ENCODE results near the gene JAKMIP3.
A peak's percentile ranks its signal among the peaks of the same experiment; 100 is the strongest.

JAKMIP3 gene

DNA sequence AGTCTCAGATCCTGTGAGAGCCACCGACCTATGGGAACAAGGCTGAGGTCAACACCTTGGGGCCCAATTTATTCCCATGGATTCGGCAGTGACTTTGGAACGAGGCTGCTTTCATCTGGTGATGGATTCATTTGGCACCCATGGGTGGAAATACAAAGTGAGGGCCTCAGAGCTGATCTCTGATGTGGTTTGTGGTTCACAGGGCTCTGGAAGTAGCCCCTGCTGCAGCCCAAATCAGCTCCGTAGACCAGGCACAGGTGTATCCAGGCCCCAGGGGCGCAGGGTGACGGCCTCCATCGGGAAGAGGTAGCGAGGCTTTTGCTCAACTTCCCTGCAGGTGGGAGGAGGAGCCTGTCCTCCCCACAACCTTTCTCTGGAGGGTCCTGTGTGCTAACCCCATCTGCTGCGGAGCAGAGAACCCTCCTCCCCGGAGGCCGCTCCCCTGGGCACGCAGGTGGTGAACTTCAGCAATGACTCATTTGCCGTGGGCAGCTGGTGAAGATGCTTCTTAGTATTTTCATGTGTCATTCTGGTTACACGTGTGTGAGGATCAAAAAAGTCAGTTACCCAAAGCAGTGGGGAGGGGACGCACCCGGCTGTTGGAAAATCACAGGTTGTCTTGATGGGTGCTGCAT, 7.5 kb upstream of the JAKMIP3 start:
- Mint-ChIP-seq H3K4me3 (no peak overlapping the region), H3K36me3 (no peaks in the 10 kb centered on the region), H3K9me3 (no peaks in the 10 kb centered on the region), H3K27me3 (peaks cover 8% of the 10 kb centered on the region), H3K4me1 (no peaks in the 10 kb centered on the region), H3K27ac (no peak overlapping the region)

DNA sequence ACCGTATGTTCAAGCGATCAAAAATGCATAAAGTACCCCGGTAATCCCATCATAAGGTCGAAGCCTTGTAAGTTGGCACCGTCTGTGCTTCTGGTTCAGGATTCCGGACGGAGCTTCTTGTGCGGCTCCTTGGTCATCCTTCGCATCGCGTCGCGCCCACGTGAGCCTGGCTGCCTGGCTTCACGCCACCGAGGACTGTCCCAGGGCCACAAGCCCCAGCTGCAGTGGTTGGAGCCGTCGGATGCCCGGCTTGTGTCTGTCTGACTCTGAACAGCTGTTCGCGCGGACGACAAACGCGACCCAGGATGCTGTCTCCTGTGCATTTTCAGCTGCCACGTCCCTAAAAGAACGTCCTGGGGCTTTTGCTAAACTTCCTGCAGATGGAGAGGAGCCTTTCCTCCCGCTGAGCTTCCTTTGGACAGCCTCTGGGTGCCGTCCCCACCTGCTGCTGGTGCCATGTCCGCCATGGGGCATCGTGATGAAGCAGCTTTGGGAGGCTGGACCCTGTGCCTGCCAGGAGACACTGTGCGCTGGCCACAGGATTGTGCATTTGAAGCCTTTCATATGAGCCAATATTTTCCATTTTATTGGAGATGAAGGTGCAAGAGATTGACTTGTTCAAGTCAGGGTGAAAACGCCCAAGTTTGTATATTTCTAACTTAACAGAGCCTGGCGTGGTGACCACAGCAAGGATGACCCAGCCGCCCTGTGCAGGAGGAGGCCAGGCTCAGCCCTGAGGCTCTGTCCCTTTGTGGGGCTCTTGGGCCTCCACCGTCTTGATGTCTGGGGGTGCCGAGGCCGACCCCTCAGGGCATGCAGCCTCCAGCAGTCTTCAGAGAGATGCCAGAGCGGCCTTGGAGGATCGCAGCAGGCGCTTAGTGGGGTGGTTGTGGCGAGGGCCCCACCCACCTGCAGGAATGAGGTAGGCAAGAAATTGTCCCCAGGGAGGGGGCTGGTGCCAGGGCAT, 6.7 kb upstream of the JAKMIP3 start:
- no peaks in the 10 kb centered on the region for H3K36me3 Mint-ChIP-seq
- H3K4me3 Mint-ChIP-seq, result no peak overlapping the region
- H3K9me3 Mint-ChIP-seq, result no peaks in the 10 kb centered on the region
- H3K4me1 Mint-ChIP-seq, result no peaks in the 10 kb centered on the region
- no peak overlapping the region for H3K27ac Mint-ChIP-seq
- H3K27me3 Mint-ChIP-seq, result peaks cover 6% of the 10 kb centered on the region

DNA sequence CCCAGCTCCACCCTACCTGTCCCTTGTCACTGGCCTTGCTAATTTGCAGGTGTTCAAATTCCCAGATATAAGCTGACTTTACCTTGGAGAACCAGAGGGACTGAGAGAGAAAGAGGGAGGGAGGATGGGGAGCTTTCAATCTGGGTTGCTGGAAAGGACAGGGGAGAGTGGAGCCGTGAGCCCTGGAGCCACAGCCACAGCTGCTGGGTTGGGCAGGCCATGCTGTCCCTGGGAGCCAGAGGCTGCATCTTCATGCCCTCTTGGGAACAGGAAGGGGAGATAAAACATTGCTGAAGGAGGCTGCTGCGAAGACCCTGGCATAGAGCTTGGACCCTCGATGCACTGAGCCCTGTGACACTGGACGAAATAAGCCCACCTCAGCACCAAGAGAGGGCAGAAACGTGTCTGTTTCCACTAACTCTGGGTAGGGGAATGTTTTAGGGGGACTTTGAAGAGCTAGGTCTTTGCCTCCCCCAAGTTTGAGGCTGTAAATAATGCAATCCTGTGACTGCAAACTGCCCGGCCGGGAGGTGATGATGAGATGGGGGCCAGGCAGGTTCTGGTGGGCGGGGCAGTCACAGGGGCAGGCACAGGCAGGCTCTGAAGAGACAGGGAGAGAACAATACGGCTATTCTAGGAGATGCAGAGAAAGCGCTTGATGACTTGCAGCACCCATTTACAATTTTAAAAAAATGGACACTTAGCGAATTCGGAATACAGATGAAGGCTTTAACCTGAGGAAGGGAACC, 5.8 kb upstream of the JAKMIP3 start:
- no peak overlapping the region for H3K27ac Mint-ChIP-seq
- no peaks in the 10 kb centered on the region for H3K36me3 Mint-ChIP-seq
- peaks cover 4% of the 10 kb centered on the region for H3K27me3 Mint-ChIP-seq
- no peaks in the 10 kb centered on the region for H3K4me1 Mint-ChIP-seq
- H3K4me3 Mint-ChIP-seq, result no peak overlapping the region
- no peaks in the 10 kb centered on the region for H3K9me3 Mint-ChIP-seq

DNA sequence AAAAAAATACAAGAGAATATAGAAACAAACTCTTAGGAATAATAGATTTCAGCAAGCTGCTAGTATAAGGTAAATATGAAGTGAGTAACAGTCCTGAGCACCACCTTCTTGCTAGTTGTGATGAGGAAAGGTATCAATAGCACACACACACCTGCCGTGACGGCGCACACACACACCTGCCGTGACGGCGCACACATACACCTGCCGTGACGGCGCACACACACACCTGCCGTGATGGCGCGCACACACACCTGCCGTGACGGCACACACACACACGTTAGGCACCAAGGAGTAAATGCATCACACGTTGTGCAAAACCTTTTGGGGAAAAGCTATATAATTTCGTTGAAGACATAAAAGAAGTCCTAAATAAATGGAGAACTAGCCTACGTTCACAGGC, 4.7 kb upstream of the JAKMIP3 start:
- no peaks in the 10 kb centered on the region for H3K9me3 Mint-ChIP-seq
- H3K4me1 Mint-ChIP-seq, result peaks cover 5% of the 10 kb centered on the region
- H3K4me3 Mint-ChIP-seq, result no peak overlapping the region
- no peak overlapping the region for H3K27ac Mint-ChIP-seq
- H3K27me3 Mint-ChIP-seq, result peaks cover 4% of the 10 kb centered on the region
- no peaks in the 10 kb centered on the region for H3K36me3 Mint-ChIP-seq

DNA sequence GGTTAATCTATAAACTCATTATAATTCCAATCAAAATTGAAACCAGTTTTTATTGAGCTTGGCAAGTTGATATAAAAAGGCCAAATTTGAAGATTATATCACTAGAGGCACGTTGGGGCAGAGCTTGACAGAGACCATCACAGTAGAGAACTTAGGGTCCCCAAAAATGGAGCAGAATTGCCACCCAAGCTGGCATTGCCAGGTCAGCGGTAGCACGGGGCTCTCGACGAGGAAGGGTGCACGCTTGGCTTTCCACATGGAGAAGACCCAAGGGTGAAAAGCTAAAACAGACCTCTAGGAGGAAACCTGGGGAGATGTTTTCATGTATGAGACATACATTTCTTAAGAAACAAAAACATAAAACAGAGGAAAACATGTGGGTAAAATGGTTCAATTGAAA, 4.3 kb upstream of the JAKMIP3 start:
- H3K27ac Mint-ChIP-seq, result no peak overlapping the region
- H3K9me3 Mint-ChIP-seq, result no peaks in the 10 kb centered on the region
- peaks cover 4% of the 10 kb centered on the region for H3K27me3 Mint-ChIP-seq
- peaks cover 6% of the 10 kb centered on the region for H3K4me1 Mint-ChIP-seq
- H3K36me3 Mint-ChIP-seq, result no peaks in the 10 kb centered on the region
- no peak overlapping the region for H3K4me3 Mint-ChIP-seq

DNA sequence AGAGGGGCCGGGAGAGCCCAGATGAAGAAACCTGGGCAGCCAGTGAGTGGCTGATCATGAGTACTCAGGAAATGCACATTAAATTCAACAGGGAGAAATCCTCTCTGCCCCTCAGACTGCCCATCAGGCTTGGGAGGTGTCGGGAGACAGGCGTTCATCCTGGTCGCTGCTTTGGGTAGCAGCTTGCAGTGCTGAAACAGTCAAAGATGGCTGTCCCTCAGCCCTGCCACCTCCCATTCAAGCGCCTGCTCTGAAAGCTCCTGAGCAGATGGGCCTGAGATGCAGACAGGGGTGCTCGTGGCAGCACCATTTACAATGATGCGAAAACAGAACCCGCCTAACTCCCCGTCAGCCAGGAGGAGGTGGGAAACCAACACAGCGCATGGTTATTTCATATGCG, 3.6 kb upstream of the JAKMIP3 start:
- Mint-ChIP-seq H3K27me3 (peaks cover 4% of the 10 kb centered on the region), H3K27ac (no peak overlapping the region), H3K4me1 (peaks cover 6% of the 10 kb centered on the region), H3K36me3 (no peaks in the 10 kb centered on the region), H3K9me3 (no peaks in the 10 kb centered on the region), H3K4me3 (no peak overlapping the region)

DNA sequence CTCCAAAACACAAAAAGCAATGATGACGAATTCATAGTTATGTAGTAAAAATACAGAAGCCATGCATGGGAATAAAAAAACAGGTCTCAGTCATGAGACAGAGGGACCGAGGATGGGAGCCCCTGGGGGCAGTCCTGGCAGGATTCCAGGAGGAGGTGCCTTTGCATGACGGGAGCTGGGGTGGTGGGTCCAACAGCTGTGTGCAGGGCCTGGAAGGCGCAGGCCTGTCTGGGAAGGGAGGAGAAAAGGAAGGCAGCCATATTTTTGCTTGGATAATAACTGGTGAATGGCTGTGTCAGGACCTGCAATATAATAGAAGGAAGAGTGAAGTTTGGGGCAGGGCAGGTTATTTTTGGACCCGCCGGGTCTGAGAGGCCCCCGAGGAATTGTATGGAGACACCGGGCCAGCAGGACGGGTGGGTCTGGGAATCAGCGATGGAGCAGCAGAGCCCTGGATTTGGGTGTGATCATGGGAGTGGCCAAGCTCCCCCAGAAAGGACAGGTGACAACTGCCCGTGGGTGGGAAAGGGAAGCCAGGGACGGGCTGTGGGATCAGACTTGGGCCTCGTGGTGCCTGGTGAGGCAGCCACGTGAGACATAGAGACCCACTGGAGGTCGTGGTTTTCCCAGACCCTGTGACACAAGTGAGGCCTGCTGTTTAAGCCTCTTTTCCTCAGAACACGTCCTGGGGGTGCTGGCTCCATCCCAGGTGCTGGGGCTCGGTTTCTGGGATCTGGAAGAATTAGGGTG, 2.9 kb upstream of the JAKMIP3 start:
- no peak overlapping the region for H3K4me3 Mint-ChIP-seq
- no peaks in the 10 kb centered on the region for H3K9me3 Mint-ChIP-seq
- H3K4me1 Mint-ChIP-seq, result peaks cover 6% of the 10 kb centered on the region
- no peaks in the 10 kb centered on the region for H3K36me3 Mint-ChIP-seq
- peaks cover 2% of the 10 kb centered on the region for H3K27me3 Mint-ChIP-seq
- H3K27ac Mint-ChIP-seq, result no peak overlapping the region

DNA sequence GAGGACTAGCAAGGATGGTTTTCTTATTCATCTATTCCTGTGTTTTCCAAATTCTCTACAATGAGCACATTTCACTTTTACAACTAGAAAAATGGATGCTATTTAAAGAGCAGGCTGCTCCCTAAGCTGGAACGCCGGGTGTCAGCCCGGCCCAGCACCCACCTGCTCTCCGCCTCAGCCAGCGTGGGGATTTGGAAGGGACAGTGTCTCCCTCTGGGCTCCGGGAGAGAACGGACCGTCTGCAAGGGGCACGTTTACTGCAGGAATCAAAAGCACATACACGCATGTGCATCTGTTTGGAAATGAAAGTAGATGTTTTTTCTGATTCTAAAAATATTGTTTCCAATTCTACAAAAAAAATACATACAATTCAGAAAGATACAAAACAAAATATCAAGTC, 2.3 kb upstream of the JAKMIP3 start:
- H3K27me3 Mint-ChIP-seq, result peaks cover 2% of the 10 kb centered on the region
- no peaks in the 10 kb centered on the region for H3K9me3 Mint-ChIP-seq
- no peak overlapping the region for H3K27ac Mint-ChIP-seq
- peaks cover 6% of the 10 kb centered on the region for H3K4me1 Mint-ChIP-seq
- no peaks in the 10 kb centered on the region for H3K36me3 Mint-ChIP-seq
- H3K4me3 Mint-ChIP-seq, result no peak overlapping the region

DNA sequence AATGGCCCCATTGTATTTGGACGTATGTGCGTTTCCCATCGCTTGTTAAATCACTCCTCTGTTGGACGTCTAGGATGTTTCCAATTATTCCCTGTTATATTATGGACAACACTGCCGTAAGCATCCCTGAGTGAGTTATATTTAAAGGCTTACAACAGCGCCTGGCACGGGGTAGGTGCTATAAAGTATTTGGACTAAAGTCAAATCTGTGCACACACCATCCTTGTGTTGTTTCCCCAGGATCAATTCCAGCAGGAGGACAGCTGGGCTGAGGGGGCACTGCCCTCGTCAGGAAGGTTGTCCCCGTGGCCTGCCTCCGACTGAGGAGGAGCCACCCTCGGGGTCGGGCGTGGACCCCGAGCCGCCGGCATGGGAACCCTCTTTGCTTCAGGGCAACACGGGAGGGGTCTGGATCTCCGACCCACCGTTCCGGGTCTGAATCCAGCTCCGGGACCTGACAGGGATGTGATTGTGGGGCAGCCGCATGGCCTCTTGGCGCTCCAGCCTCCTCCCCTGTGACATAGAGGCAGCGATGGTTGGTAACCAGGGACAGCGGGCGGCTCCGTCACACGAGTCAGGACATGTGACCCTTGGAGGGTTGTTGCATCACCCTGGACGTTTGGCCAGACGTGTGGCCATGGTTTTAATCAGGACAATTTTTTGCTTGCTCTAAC, 1.5 kb upstream of the JAKMIP3 start:
- Mint-ChIP-seq H3K9me3 (no peaks in the 10 kb centered on the region), H3K27ac (no peak overlapping the region), H3K27me3 (peaks cover 2% of the 10 kb centered on the region), H3K4me1 (peaks cover 6% of the 10 kb centered on the region), H3K36me3 (no peaks in the 10 kb centered on the region), H3K4me3 (peak overlapping the region; percentile 15)

DNA sequence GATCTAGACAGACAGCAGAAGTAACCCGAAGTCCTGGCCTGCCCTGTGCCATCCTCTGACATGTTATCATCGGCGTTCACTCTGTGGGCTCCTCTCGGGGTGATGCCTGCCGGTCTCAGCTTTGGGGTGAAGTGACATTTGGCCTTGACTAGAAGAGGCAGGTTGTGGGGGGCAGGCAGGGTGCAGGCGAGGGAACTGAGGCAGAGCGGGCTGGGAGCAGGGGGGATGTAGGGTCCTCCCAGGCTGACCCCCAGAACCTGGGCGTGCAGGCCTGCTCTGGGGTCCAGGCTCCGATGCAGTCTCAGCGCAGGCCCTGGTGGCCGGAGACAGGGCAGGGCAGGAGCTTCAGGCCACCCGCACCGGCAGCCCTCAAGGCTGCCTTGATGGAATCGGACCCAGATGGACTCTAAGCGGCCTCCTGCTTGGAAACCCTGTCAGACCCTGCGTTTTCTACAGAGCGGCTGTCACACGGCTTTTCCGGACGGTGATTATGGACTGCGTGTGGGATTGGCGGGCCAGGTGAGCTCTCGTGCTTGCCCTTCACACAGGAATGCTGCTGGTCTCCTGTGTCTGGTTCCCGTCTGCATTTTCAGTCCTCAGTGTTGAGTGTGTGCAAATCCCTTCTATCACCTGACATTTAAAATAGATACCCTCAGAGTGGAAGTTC, 842 bp upstream of the JAKMIP3 start:
- Mint-ChIP-seq H3K36me3 (no peaks in the 10 kb centered on the region), H3K27me3 (peaks cover 2% of the 10 kb centered on the region), H3K9me3 (no peaks in the 10 kb centered on the region), H3K4me1 (peaks cover 6% of the 10 kb centered on the region), H3K4me3 (peak overlapping the region; percentile 77), H3K27ac (no peak overlapping the region)

DNA sequence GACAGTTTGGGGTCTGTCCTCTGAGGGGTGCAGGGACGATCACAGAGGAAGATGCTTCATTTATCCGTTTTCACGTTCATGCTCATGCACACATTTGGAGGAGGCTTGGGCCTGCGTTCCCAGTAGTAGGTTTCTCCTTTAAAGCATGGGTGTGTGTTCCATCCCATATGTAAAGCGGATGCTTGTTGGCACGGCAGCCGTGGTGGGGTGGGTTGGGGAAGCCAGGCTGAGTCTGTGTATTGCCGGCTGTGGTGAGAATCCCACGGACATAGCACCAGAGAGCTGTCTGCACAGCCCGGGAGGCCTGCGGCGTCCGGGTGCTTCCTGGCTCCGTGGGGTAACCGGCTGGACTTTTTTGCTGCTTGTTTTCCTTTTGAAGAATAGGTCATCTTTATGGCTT, 440 bp downstream of the JAKMIP3 start:
- H3K36me3 Mint-ChIP-seq, result no peaks in the 10 kb centered on the region
- H3K27ac Mint-ChIP-seq, result no peak overlapping the region
- H3K27me3 Mint-ChIP-seq, result no peaks in the 10 kb centered on the region
- peaks cover 6% of the 10 kb centered on the region for H3K4me1 Mint-ChIP-seq
- peak overlapping the region; percentile 77 for H3K4me3 Mint-ChIP-seq
- H3K9me3 Mint-ChIP-seq, result no peaks in the 10 kb centered on the region

DNA sequence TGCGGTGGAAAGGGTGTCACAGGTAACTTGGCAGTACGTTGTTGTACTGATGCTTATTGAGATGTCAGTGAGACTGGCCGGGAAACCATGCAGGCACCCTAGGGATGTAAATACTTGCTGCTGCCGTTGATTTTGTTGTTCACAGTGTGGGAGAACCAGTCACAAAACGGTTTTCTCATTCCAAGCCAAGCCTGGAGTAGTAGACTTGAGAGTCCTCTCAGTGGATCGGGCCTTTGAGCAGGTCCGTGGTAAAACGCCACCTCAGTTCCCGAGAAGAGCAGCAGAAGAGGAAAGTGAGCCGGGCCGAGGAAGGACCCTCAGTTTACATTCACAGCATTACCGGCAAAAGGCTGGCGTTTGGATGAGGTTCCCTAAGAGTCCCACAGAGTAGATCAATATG, 1.1 kb downstream of the JAKMIP3 start:
- Mint-ChIP-seq H3K36me3 (no peaks in the 10 kb centered on the region), H3K4me1 (peaks cover 6% of the 10 kb centered on the region), H3K27me3 (no peaks in the 10 kb centered on the region), H3K27ac (no peak overlapping the region), H3K9me3 (no peaks in the 10 kb centered on the region), H3K4me3 (no peak overlapping the region)

DNA sequence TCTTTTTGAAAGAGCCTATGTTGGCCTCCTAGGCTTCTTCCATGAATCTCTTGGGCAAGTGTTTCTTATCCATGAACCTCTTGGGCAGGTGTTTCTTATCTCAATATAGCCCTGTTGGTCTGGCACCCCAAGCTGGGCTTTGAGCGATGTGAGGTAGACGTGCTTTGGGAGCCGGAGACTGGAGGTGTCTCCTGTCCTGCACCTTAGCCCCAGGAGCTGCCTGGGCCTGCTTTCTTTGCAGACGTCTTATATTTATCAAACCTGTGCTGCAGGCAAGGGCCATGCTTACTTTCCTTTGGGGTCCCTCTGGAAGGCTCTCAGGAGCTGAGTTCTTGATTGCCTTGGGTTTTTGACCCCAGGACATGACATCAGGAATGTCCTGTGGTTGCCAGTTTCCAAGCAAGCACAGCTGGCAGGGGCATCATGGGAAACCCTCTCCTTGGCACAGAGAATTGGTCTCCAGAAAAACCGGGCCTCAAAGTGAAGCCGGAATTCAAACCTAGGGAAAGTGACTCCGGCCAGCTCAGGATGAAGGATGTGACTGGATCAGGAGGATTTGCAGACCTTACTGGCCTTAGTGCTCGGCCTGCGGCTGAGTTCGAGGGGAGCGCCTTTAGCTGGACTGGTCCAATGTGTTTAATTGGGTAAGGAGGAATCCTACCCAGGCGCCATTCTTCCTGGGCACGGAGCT, 2.8 kb downstream of the JAKMIP3 start:
- Mint-ChIP-seq H3K9me3 (peaks cover 5% of the 10 kb centered on the region), H3K36me3 (peaks cover 4% of the 10 kb centered on the region), H3K4me1 (peaks cover 6% of the 10 kb centered on the region), H3K27ac (no peak overlapping the region), H3K27me3 (no peaks in the 10 kb centered on the region), H3K4me3 (no peak overlapping the region)

All from activated naive CD4-positive, alpha-beta T cell treated with anti-CD3 and anti-CD28 coated beads, Interleukin-2, amount 50 U/mL, for 24 hours (primary cell).